ENCODE data around the gene GJC2. TPM values are rescaled to one million over a fixed set of nuclear protein-coding genes. Genes with fewer than 3 reads are reported as not detected.
"Not testable (repeated sequence)": the region's sequence is repeated elsewhere in the genome, so short reads cannot be mapped to it uniquely, and the experiment has no call there.

GJC2 gene
- total RNA-seq, 1 donor from 2014 or later: 5.8 TPM

GRCh38 chr1:228173528-228174481, 24.1 kb downstream of the GJC2 start:
- DNase-seq: not testable (repeated sequence)

GRCh38 chr1:228174482-228175315, 25.0 kb downstream of the GJC2 start:
- no peak for DNase-seq

- no peak for DNase-seq
These were observed 25.7 kb downstream of the GJC2 start for GRCh38 chr1:228175316-228176023.

DNA sequence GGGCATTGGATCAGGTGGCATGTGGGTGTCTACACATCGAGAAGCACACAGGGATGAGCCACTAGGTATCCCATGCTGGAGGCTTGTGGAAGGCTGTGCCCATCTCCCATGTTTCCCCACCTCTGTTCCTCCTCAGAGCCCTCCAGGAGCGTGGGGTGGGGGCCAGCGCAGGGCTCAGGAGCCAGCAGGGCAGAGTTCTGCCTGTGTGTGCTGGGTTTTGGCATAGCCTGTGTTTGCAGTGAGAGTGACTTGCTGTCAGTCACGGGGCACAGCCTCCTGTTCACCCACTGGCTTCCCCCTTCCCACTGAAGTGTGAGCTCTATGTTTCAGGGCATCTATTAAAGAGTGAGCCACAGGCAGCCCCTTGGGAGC, 26.3 kb downstream of the GJC2 start:
- no peak for DNase-seq

GRCh38 chr1:228176461-228177182, 26.9 kb downstream of the GJC2 start:
- DNase-seq: no peak

GRCh38 chr1:228177183-228177475, 27.4 kb downstream of the GJC2 start:
- DNase-seq: no peak

- DNase-seq: no peak
These were observed 28.3 kb downstream of the GJC2 start for GRCh38 chr1:228177721-228178710.

- DNase-seq: no peak
These were observed 29.3 kb downstream of the GJC2 start for GRCh38 chr1:228178737-228179684.

DNA sequence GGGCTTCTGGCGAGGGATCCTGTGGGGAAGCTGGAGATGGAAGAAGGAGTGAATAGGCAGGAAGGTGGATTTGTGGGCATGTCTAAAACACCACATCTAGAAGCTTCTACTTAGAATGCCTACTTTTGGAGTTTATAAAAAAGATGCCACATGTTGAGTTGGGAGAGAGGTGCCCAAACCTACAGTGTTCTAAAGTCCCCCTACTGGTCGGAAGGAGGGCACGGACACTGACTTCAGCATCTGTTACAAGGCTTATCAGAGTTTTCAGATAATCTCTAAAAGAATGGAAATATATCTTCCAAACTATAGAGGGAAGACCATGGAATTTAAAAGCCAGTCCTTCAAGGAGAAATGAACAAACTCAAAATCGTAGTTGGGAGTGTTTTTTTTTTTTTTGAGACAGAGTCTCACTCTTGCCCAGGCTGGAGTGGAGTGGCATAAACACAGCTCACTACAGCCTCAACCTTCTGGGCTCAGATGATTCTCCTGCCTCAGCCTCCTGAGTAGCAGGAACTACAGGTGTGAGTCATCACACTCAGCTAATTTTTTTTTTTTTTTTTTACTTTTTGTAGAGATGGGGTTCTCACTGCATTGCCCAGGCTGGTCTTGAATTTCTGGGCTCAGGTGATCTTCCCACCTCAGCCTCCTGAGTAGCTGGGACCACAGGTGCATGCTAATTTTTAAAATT, 30.7 kb downstream of the GJC2 start:
- DNase-seq: no peak

GRCh38 chr1:228180959-228181644, 31.4 kb downstream of the GJC2 start:
- DNase-seq: no peak

- DNase-seq: no peak
These were observed 31.9 kb downstream of the GJC2 start for GRCh38 chr1:228181645-228182034.

DNA sequence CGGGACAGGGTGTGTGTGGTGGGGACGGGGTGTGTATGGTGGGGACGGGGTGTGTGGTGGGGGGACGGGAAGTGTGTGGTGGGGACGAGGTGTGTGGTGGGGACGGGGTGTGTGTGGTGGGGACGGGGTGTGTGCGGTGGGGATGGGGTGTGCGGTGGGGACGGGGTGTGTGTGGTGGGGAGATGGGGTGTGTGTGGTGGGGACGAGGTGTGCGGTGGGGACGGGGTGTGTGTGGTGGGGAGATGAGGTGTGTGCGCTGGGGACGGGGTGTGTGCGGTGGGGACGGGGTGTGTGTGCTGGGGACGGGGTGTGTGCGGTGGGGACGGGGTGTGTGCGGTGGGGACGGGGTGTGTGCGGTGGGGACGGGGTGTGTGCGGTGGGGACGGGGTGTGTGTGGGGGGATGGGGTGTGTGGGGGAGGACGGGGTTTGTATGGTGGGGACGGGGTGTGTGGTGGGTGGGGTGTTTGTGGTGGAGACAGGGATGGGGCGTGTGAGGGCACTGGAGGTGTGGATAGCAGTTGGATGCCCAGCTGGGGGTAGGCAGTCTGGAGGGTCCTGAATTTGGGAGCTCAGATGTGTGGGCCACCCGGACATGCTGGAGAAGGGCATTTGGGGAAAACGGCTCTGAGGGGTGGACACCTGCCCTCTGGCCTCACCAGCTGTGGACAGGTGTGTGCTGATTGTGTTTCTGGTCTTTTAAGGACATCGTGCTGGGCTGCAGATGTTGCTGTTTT, 32.7 kb downstream of the GJC2 start:
- DNase-seq: no peak

GRCh38 chr1:228184152-228184551, 34.4 kb downstream of the GJC2 start:
- DNase-seq: no peak

DNA sequence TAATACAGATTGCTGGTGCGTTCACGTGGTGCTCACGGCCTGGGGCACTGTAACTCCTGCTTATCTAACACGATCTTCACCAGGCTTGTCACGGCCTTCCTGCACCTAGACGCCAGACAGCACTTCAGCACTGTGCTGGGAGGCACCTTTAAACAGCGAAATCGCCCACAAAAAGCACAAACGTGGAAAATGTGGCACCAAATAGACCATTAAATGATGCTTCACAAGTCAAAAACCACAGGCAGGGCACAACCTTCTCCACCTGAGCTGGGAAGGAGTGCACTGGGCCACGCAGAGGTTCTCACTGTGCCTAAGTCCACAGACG, 35.9 kb downstream of the GJC2 start:
- no peak for DNase-seq

DNA sequence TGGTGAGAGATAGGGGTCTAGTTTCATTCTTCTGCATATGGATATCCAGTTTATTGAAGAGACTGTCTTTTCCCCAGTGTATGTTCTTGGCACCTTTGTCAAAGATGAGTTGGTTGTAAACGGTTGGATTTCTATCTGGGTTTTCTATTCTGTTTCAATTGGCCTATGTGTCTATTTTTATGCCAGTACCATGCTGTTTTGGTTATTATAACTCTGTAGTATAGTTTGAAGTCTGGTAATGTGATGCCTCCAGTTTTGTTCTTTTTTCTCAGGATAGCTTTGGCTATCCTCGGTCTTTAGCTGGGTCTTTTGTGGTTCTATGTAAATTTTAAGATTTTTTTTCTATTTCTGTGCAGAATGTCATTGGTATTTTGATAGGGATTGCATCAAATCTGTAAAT, 38.5 kb downstream of the GJC2 start:
- DNase-seq: not testable (repeated sequence)

GRCh38 chr1:228190182-228190581, 40.5 kb downstream of the GJC2 start:
- DNase-seq: no peak

GRCh38 chr1:228190778-228191177, 41.0 kb downstream of the GJC2 start:
- DNase-seq: no peak

DNA sequence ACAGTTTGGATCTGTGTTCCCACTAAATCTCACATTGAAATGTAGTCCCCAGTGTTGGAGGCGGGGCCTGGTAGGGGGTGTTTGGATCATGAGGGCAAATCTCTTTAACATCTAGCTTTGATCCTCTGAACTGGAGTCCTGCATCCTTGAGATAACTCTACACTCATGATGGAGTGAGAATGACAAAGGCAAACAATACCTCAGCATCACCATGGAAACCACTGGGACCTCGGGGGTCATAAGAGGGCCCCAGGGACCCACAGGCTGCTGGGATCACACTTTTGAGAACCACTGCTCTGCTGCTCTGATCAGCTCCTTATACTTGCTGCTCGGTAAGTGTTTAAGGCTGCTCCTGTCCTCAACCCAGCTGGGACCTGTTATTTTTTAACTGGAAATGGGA, 44.7 kb downstream of the GJC2 start:
- no peak for DNase-seq

All from dermis blood vessel endothelial cell (primary cell).